HCT116 (cell line): ENCODE measurements around the gene SPDYE16. TPM values are rescaled to one million over a fixed set of nuclear protein-coding genes. Genes with fewer than 3 reads are reported as not detected.
"Not testable (repeated sequence)": the region's sequence is repeated elsewhere in the genome, so short reads cannot be mapped to it uniquely, and the experiment has no call there.

Experiments used
- ATAC-seq: fragments of 200-7000 bp; cut with Tn5 transposase; 2 replicates; pipeline ENCODE4 v1.9.1; 2020; ENCODE audit warnings: mild to moderate bottlenecking, moderate library complexity
- BruUV-seq: library from RNA; stranded (reverse); fragments of 400-500 nt; replicated peaks from 2 replicates; lab custom pipeline; 2021; lab: Mats Ljungman, UMichigan
- CTCF ChIA-PET: fragments of 300-600 bp; sonication (Branson Sonifier 250); formaldehyde crosslinking; loops from one replicate; lab custom pipeline; 2021; ENCODE audit warnings: antibody characterized with exemption; lab: Charles Lee
- POLR2A ChIA-PET: fragments of 300-600, 350-600 bp; sonication (Branson Sonifier 250); formaldehyde crosslinking; loops from one replicate; lab custom pipeline; 2021; ENCODE audit warnings: antibody characterized with exemption; lab: Charles Lee
- RAD21 ChIA-PET, 2 experiments: fragments of 300-600 bp; sonication (Branson Sonifier 250); formaldehyde crosslinking; loops; one replicate each; lab custom pipeline; 2023; ENCODE audit warnings: low total read pairs in 2 of 2; ENCODE audit not compliant: uncharacterized antibody in 2 of 2, unreplicated experiment in 2 of 2, low non-redundant PET in 1 of 2; lab: Charles Lee
- DNase-seq: peaks from one replicate; pipeline ENCODE4 v3.0.0-alpha.2; 2010; ENCODE audit warnings: low read depth, low spot score
- H2AFZ ChIP-seq: fragments of 200-600 bp; shearing (Covaris generic), sonication (generic); 2 replicates; pipeline ENCODE4 v1.6.1; 2017; ENCODE audit warnings: low read depth, mixed run types, mixed read lengths, antibody characterized with exemption, low read length; ENCODE audit not compliant: poor library complexity, severe bottlenecking
- H3K27ac ChIP-seq: 2 replicates; pipeline ENCODE4 v1.5.1; 2012; ENCODE audit warnings: low read depth, low read length
- H3K27me3 ChIP-seq: fragments of 200-600 bp; sonication (generic); 2 replicates; pipeline ENCODE4 v1.6.1; 2016; ENCODE audit warnings: mixed run types, low read length, mixed read lengths; ENCODE audit not compliant: insufficient read depth
- H3K36me3 ChIP-seq, 2 experiments: fragments of 200-500 bp in 1 of 2; fragments of 200-600 bp in 1 of 2; sonication (Bioruptor generic) in 1 of 2; sonication (generic) in 1 of 2; 2 replicates each; pipeline versions ENCODE4 v1.5.1 to v1.6.1; 2014 to 2016; ENCODE audit warnings: low read length in 2 of 2, inconsistent platforms in 1 of 2, mixed read lengths in 1 of 2, mixed run types in 1 of 2; ENCODE audit not compliant: insufficient read depth in 2 of 2, control insufficient read depth in 1 of 2
- H3K4me1 ChIP-seq, 2 experiments: fragments of 200-600 bp in 1 of 2; sonication (generic) in 1 of 2; 2 replicates each; pipeline versions ENCODE4 v1.5.1 to v1.6.1; 2012 to 2017; ENCODE audit warnings: low read length in 2 of 2, inconsistent platforms in 1 of 2, mild to moderate bottlenecking in 1 of 2, mixed read lengths in 1 of 2, mixed run types in 1 of 2, moderate library complexity in 1 of 2; ENCODE audit not compliant: insufficient read depth in 2 of 2, control insufficient read depth in 1 of 2
- H3K4me2 ChIP-seq: fragments of 200-600 bp; sonication (generic); 2 replicates; pipeline ENCODE4 v1.6.1; 2017; ENCODE audit warnings: mixed run types, low read length, mixed read lengths
- H3K4me3 ChIP-seq, 2 experiments: fragments of 200-600 bp in 1 of 2; sonication (generic) in 1 of 2; replicated peaks in 1 of 2; 2 replicates each; pipeline ENCODE4 v1.5.1; 2011 to 2016; ENCODE audit warnings: low read length in 2 of 2, control low read depth in 1 of 2, low read depth in 1 of 2, mild to moderate bottlenecking in 1 of 2, mixed read lengths in 1 of 2, mixed run types in 1 of 2
- H3K79me2 ChIP-seq: fragments of 200-600 bp; sonication (generic); 2 replicates; pipeline ENCODE4 v1.6.1; 2017; ENCODE audit warnings: mild to moderate bottlenecking, mixed run types, low read length, moderate library complexity, mixed read lengths; ENCODE audit not compliant: insufficient read depth
- H3K9ac ChIP-seq: fragments of 200-600 bp; sonication (generic); 2 replicates; pipeline ENCODE4 v1.6.1; 2016; ENCODE audit warnings: low read length, mixed read lengths
- H3K9me2 ChIP-seq: fragments of 200-600 bp; sonication (generic), shearing (Covaris generic); 2 replicates; pipeline ENCODE4 v1.6.1; 2017; ENCODE audit warnings: mixed run types, mild to moderate bottlenecking, moderate library complexity; ENCODE audit not compliant: insufficient read depth
- H3K9me3 ChIP-seq, 2 experiments: fragments of 200-500 bp in 1 of 2; fragments of 200-600 bp in 1 of 2; sonication (Bioruptor generic) in 1 of 2; sonication (generic) in 1 of 2; 2 replicates each; pipeline ENCODE4 v1.6.1; 2014 to 2017; ENCODE audit warnings: low read length in 2 of 2, mixed read lengths in 2 of 2, inconsistent platforms in 1 of 2, low read depth in 1 of 2, mild to moderate bottlenecking in 1 of 2, mixed run types in 1 of 2, moderate library complexity in 1 of 2; ENCODE audit not compliant: control insufficient read depth in 1 of 2, insufficient read depth in 1 of 2
- H4K20me1 ChIP-seq: fragments of 200-600 bp; sonication (generic), shearing (Covaris generic); 2 replicates; pipeline ENCODE4 v1.6.1; 2017; ENCODE audit warnings: mixed run types, mild to moderate bottlenecking, moderate library complexity; ENCODE audit not compliant: insufficient read depth
- intact Hi-C: fragments of 100-400 bp; cut with micrococcal nuclease; formaldehyde crosslinking; loops from 2 replicates; pipeline ENCODE4 v1.10.0; 2022
- total RNA-seq: library from RNA; stranded (reverse); gene quantifications from one replicate; pipeline ENCODE4 v1.2.1, GENCODE V29; 2021; ENCODE audit not compliant: unreplicated experiment

SPDYE16 gene
- total RNA-seq, 1 experiment from 2014 or later, result not detected

- intact Hi-C loops, H4K20me1 ChIP-seq, H3K27me3 ChIP-seq, H3K36me3 ChIP-seq, H3K4me2 ChIP-seq, H3K9me2 ChIP-seq, CTCF ChIA-PET, BruUV-seq, H3K27ac ChIP-seq, H3K4me1 ChIP-seq, POLR2A ChIA-PET, H3K9ac ChIP-seq, H3K4me3 ChIP-seq, ATAC-seq, DNase-seq, RAD21 ChIA-PET, H2AFZ ChIP-seq, H3K9me3 ChIP-seq: not testable (repeated sequence)
- peaks cover 37% of the 10 kb centered on the region for H3K79me2 ChIP-seq
Measured at GRCh38 chr7:76575431-76575830, 32.3 kb upstream of the SPDYE16 start.

DNA sequence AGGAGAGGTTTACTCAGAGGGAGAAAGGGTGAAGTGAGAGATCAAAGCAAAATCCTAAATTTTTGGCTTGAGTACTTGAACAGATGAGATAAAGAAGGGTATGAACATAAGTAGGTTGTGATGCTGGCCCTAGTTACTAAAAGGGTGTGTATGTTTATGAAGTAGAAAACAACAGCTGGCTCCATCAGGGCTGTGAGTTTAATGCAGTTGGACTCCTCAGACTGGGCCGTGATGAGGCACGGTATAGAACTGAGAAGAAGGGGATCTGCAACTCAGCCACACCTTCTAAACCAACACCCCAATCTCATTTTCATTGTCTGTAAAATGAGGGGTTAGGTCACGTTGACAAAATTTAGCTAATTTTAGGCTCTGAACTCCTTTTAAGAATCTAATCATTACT is 29.2 kb upstream of the SPDYE16 start:
- BruUV-seq, H2AFZ ChIP-seq, ATAC-seq, CTCF ChIA-PET, H3K4me3 ChIP-seq, H3K9me3 ChIP-seq, POLR2A ChIA-PET, intact Hi-C loops, H3K27me3 ChIP-seq, H3K4me2 ChIP-seq, DNase-seq, H3K9me2 ChIP-seq, H3K27ac ChIP-seq, H3K36me3 ChIP-seq, H4K20me1 ChIP-seq, H3K9ac ChIP-seq, RAD21 ChIA-PET: not testable (repeated sequence)
- Histone ChIP-seq H3K4me1 (peaks cover 0 to 11% of the 10 kb centered on the region in 2 experiments; a peak in 2 of 4 replicates), H3K79me2 (peaks cover 48% of the 10 kb centered on the region)

DNA sequence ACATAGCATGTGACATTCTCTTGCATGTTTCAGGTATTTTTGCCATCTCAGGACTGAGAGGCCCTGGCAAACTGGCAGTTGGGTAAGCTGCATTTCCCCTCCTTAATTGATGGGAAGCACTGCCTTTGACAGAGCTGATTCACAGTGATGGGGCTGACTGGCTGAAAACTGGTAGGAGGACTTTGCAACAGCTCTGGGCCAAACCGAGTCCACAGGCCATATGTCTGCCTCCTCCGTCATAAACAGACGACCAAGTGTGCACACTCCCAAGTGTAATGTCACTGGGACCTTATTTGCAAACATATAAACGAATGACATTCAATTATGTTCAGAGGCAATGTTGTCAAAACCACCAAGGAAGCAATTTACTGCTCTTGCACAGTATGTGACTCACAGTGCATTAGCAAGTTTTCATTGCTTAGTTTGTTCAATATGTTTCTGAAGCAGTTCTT is 27.3 kb upstream of the SPDYE16 start:
- H2AFZ ChIP-seq, H3K36me3 ChIP-seq, BruUV-seq, H3K9me3 ChIP-seq, H4K20me1 ChIP-seq, H3K9ac ChIP-seq, H3K9me2 ChIP-seq, RAD21 ChIA-PET, intact Hi-C loops, POLR2A ChIA-PET, ATAC-seq, DNase-seq, CTCF ChIA-PET, H3K4me3 ChIP-seq, H3K27me3 ChIP-seq, H3K27ac ChIP-seq, H3K4me2 ChIP-seq: not testable (repeated sequence)
- peaks cover 49% of the 10 kb centered on the region for H3K79me2 ChIP-seq
- peaks cover 0 to 11% of the 10 kb centered on the region in 2 experiments; a peak in 2 of 4 replicates for H3K4me1 ChIP-seq

DNA sequence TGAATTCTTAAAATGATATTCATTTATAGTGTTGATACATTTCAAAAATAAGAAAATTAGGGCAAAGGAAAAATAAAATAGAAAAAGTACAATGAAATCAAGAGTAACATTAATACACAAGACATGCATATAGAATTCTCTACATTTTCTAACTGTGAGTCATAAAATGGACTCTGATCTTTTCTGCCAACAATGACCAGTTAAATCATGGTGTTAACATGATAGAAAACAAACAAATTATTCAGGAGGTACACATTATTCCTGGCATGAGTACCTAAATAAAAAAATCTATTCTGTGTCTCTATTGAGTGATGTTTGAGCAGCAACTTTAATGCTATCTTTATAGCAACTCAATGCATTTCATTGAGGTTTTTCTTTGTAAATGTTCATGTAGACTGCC is 25.6 kb upstream of the SPDYE16 start:
- H4K20me1 ChIP-seq, H3K36me3 ChIP-seq, CTCF ChIA-PET, POLR2A ChIA-PET, H3K9ac ChIP-seq, H3K4me2 ChIP-seq, DNase-seq, H2AFZ ChIP-seq, H3K4me3 ChIP-seq, H3K9me3 ChIP-seq, H3K9me2 ChIP-seq, BruUV-seq, H3K27ac ChIP-seq, ATAC-seq, intact Hi-C loops, RAD21 ChIA-PET, H3K27me3 ChIP-seq: not testable (repeated sequence)
- H3K79me2 ChIP-seq, result peaks cover 46% of the 10 kb centered on the region
- H3K4me1 ChIP-seq, result peaks cover 0 to 11% of the 10 kb centered on the region in 2 experiments; a peak in 2 of 4 replicates
